HL-60/S4 (cell line): ENCODE data around the gene CYP4F3.
"Not testable (repeated sequence)": the region's sequence is repeated elsewhere in the genome, so short reads cannot be mapped to it uniquely, and the experiment has no call there.

ENCODE experiments used
- in situ Hi-C: fragments of 300-500 bp; cut with MboI; formaldehyde crosslinking; loops from 2 replicates; pipeline ENCODE4 v1.14.3; 2022; ENCODE audit warnings: low sequenced_read_pairs

CYP4F3 gene

GRCh38 chr19:15663247-15663646 lies 22.6 kb downstream of the CYP4F3 start:
- in situ Hi-C loops, result no loop called here

GRCh38 chr19:15666186-15666585 lies 25.5 kb downstream of the CYP4F3 start:
- in situ Hi-C loops, result no loop called here

- in situ Hi-C loops, result no loop called here
Measured at GRCh38 chr19:15666883-15667282, 26.2 kb downstream of the CYP4F3 start.

GRCh38 chr19:15669440-15669839 lies 28.7 kb downstream of the CYP4F3 start:
- in situ Hi-C loops, result no loop called here

GRCh38 chr19:15669891-15670290 lies 29.2 kb downstream of the CYP4F3 start:
- in situ Hi-C loops, result no loop called here

- in situ Hi-C loops, result no loop called here
Measured at GRCh38 chr19:15671237-15671821, 30.6 kb downstream of the CYP4F3 start.

GRCh38 chr19:15671891-15672579 lies 31.3 kb downstream of the CYP4F3 start:
- in situ Hi-C loops, result no loop called here

GRCh38 chr19:15672580-15673175 lies 32.0 kb downstream of the CYP4F3 start, which contains the start of gene CYP4F12:
TSS of gene CYP4F12 (plus strand) at chr19:15673087. CDS start at chr19:15673530, 443 bp downstream.
- in situ Hi-C loops, result no loop called here

GRCh38 chr19:15673176-15673654 lies 32.5 kb downstream of the CYP4F3 start:
- in situ Hi-C loops, result no loop called here

- in situ Hi-C loops, result no loop called here
Measured at GRCh38 chr19:15675560-15675959, 34.9 kb downstream of the CYP4F3 start.

- in situ Hi-C loops, result no loop called here
Measured at GRCh38 chr19:15679089-15679488, 38.4 kb downstream of the CYP4F3 start.

GRCh38 chr19:15679865-15680264 lies 39.2 kb downstream of the CYP4F3 start:
- in situ Hi-C loops, result not testable (repeated sequence)

- in situ Hi-C loops, result no loop called here
Measured at GRCh38 chr19:15680478-15681322, 40.0 kb downstream of the CYP4F3 start.

GRCh38 chr19:15683411-15683810 lies 42.7 kb downstream of the CYP4F3 start:
- in situ Hi-C loops, result no loop called here

GRCh38 chr19:15684828-15685227 lies 44.1 kb downstream of the CYP4F3 start:
- in situ Hi-C loops, result no loop called here

GRCh38 chr19:15696654-15697194 lies 56.0 kb downstream of the CYP4F3 start:
- in situ Hi-C loops, result no loop called here

GRCh38 chr19:15701757-15702533 lies 61.2 kb downstream of the CYP4F3 start:
- in situ Hi-C loops, result no loop called here

- in situ Hi-C loops, result no loop called here
Measured at GRCh38 chr19:15702534-15702930, 61.8 kb downstream of the CYP4F3 start.
